PFSK-1 (cell line): ENCODE results near the gene SETD1A.

Experiments
- POLR2AphosphoS5 ChIP-seq: IDR thresholded peaks from 2 replicates; pipeline ENCODE4 v1.6.1; 2012; ENCODE audit warnings: low read depth, mild to moderate bottlenecking, control low read depth, low read length, moderate library complexity
- SIN3A ChIP-seq: IDR thresholded peaks from 2 replicates; pipeline ENCODE4 v1.6.1; 2012; ENCODE audit warnings: mild to moderate bottlenecking, low read length, moderate library complexity, borderline replicate concordance; ENCODE audit not compliant: insufficient read depth
- TAF1 ChIP-seq: IDR thresholded peaks from 2 replicates; pipeline ENCODE4 v1.6.1; 2012; ENCODE audit warnings: low read length, control low read depth, borderline replicate concordance; ENCODE audit not compliant: insufficient read depth
- TF ChIP-seq, protein P1 (sequence below), 2 experiments: IDR thresholded peaks; 2 replicates each; pipeline versions ENCODE4 v1.6.1 to v1.8.0; 2011 to 2012; ENCODE audit warnings: low read depth in 2 of 2, low read length in 2 of 2, control low read depth in 1 of 2, inconsistent platforms in 1 of 2, mild to moderate bottlenecking in 1 of 2, moderate library complexity in 1 of 2; ENCODE audit not compliant: insufficient read depth in 1 of 2

DNA sequence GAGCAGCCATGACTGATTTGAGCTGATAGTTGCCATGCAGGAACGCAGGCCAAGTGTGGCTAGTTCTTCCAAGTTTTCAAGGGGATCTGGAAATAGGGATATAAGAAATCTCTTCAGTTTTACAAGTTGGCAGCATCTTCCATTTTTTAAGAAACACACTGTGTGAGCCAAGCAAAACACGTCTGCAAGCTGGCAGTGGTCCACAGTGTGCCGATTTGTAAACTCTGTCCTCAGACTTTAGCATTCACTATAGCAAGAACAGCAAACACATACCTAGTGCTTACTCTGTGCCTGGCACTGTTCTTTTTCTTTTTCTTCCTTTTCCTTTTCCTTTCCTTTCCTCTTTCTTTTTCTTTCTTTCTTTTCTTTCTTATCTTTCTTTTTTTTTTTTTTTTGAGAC is 5.8 kb upstream of the SETD1A start:
- TF ChIP-seq TAF1 (no peak), POLR2AphosphoS5 (no peak), SIN3A (no peak)
- TF ChIP-seq, protein P1, sequence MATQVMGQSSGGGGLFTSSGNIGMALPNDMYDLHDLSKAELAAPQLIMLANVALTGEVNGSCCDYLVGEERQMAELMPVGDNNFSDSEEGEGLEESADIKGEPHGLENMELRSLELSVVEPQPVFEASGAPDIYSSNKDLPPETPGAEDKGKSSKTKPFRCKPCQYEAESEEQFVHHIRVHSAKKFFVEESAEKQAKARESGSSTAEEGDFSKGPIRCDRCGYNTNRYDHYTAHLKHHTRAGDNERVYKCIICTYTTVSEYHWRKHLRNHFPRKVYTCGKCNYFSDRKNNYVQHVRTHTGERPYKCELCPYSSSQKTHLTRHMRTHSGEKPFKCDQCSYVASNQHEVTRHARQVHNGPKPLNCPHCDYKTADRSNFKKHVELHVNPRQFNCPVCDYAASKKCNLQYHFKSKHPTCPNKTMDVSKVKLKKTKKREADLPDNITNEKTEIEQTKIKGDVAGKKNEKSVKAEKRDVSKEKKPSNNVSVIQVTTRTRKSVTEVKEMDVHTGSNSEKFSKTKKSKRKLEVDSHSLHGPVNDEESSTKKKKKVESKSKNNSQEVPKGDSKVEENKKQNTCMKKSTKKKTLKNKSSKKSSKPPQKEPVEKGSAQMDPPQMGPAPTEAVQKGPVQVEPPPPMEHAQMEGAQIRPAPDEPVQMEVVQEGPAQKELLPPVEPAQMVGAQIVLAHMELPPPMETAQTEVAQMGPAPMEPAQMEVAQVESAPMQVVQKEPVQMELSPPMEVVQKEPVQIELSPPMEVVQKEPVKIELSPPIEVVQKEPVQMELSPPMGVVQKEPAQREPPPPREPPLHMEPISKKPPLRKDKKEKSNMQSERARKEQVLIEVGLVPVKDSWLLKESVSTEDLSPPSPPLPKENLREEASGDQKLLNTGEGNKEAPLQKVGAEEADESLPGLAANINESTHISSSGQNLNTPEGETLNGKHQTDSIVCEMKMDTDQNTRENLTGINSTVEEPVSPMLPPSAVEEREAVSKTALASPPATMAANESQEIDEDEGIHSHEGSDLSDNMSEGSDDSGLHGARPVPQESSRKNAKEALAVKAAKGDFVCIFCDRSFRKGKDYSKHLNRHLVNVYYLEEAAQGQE (IDR thresholded peaks at IDR 0.05; ENCODE audit: insufficient read depth in 1 of 2, low read depth in 2 of 2, low read length in 2 of 2), result no peak
